ENCODE results near the gene IBTK.
"Not testable (repeated sequence)": the region's sequence is repeated elsewhere in the genome, so short reads cannot be mapped to it uniquely, and the experiment has no call there.

Gene IBTK

GRCh38 chr6:82246370-82246769, 1.2 kb downstream of the IBTK start:
- no peak for DNase-seq (ENCODE audit: low spot score)

GRCh38 chr6:82245376-82245775, 2.2 kb downstream of the IBTK start:
- no peak for DNase-seq (ENCODE audit: low spot score)

GRCh38 chr6:82243884-82244283, 3.7 kb downstream of the IBTK start:
- DNase-seq (ENCODE audit: low spot score), result no peak

- no peak for DNase-seq (ENCODE audit: low spot score)
Measured at GRCh38 chr6:82240186-82240585, 7.4 kb downstream of the IBTK start.

GRCh38 chr6:82239597-82239996, 7.9 kb downstream of the IBTK start:
- no peak for DNase-seq (ENCODE audit: low spot score)

GRCh38 chr6:82237013-82237412, 10.5 kb downstream of the IBTK start:
- DNase-seq (ENCODE audit: low spot score), result no peak

- DNase-seq (ENCODE audit: low spot score), result no peak
Measured at GRCh38 chr6:82227770-82228169, 19.8 kb downstream of the IBTK start.

- no peak for DNase-seq (ENCODE audit: low spot score)
Measured at GRCh38 chr6:82220167-82220566, 27.4 kb downstream of the IBTK start.

- peak; percentile 38 for DNase-seq (ENCODE audit: low spot score)
Measured at GRCh38 chr6:82217018-82217586, 30.4 kb downstream of the IBTK start.

GRCh38 chr6:82216549-82216948, 31.0 kb downstream of the IBTK start:
- no peak for DNase-seq (ENCODE audit: low spot score)

GRCh38 chr6:82211326-82211725, 36.2 kb downstream of the IBTK start:
- no peak for DNase-seq (ENCODE audit: low spot score)

GRCh38 chr6:82208913-82209312, 38.6 kb downstream of the IBTK start:
- DNase-seq (ENCODE audit: low spot score), result no peak

GRCh38 chr6:82205930-82206392, 41.6 kb downstream of the IBTK start:
- no peak for DNase-seq (ENCODE audit: low spot score)

- no peak for DNase-seq (ENCODE audit: low spot score)
Measured at GRCh38 chr6:82204020-82204419, 43.5 kb downstream of the IBTK start.

GRCh38 chr6:82197784-82198183, 49.8 kb downstream of the IBTK start:
- DNase-seq (ENCODE audit: low spot score), result no peak

GRCh38 chr6:82197245-82197644, 50.3 kb downstream of the IBTK start:
- DNase-seq (ENCODE audit: low spot score), result not testable (repeated sequence)

GRCh38 chr6:82196161-82196560, 51.4 kb downstream of the IBTK start:
- DNase-seq (ENCODE audit: low spot score), result no peak

GRCh38 chr6:82195619-82196018, 51.9 kb downstream of the IBTK start:
- no peak for DNase-seq (ENCODE audit: low spot score)

- peak; percentile 22 for DNase-seq (ENCODE audit: low spot score)
Measured at GRCh38 chr6:82185948-82186535, 61.5 kb downstream of the IBTK start.

- DNase-seq (ENCODE audit: low spot score), result peak; percentile 26
Measured at GRCh38 chr6:82183642-82184282, 63.8 kb downstream of the IBTK start.

GRCh38 chr6:82182756-82183155, 64.8 kb downstream of the IBTK start:
- DNase-seq (ENCODE audit: low spot score), result peak; percentile 25

- no peak for DNase-seq (ENCODE audit: low spot score)
Measured at GRCh38 chr6:82179415-82179814, 68.1 kb downstream of the IBTK start.

GRCh38 chr6:82178759-82179112, 68.8 kb downstream of the IBTK start:
- no peak for DNase-seq (ENCODE audit: low spot score)

All from kidney tubule cell (primary cell).